ENCODE data around the gene RITA1. TPM values are rescaled to one million over a fixed set of nuclear protein-coding genes. Genes with fewer than 3 reads are reported as not detected.

RITA1 gene
- total and polyA plus RNA-seq, 2 donors (not counting 1 experiment from before 2014, with no cell fraction given) = 8.1 to 17.9 TPM

DNA sequence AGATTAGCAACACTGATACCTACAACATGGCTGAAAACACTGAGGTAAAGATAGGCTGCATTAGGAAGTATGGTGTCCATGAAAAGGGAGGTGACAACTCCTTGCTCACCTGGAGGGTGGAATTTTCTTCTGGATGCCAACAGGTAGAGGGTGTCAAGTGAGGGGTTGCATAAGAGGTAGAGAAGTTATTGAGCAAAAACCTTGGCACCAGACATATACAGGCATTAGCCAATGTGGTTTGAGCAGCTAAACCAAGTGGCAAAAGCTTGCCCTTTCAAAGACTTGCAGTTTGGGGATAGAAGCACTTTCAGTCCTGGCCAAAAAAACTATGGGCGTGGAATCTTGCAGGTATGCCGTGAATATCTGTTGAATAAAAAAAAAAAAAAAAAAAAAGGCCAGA lies 3.8 kb downstream of the RITA1 start:
- Histone ChIP-seq H3K27me3 (replicated peaks in 1 of 4; ENCODE audit: control extremely low read depth in 1 of 4, control insufficient read depth in 3 of 4, insufficient read depth in 4 of 4, low read length in 3 of 4) (no peaks in the 10 kb centered on the region), H4K20me1 (ENCODE audit: control insufficient read depth, insufficient read depth, low read length, poor library complexity, severe bottlenecking) (peaks cover 2% of the 10 kb centered on the region), H2AFZ (ENCODE audit: insufficient read depth, low read depth, low read length, poor library complexity, severe bottlenecking) (no peak overlapping the region), H3K4me1 (ENCODE audit: control insufficient read depth in 2 of 2, insufficient read depth in 2 of 2, low read length in 2 of 2) (peaks cover 16 to 19% of the 10 kb centered on the region in 2 donors), H3K9me3 (ENCODE audit: control extremely low read depth in 1 of 3, control insufficient read depth in 2 of 3, insufficient read depth in 1 of 3, low read length in 2 of 3) (no peaks in the 10 kb centered on the region), H3K4me2 (replicated peaks; ENCODE audit: low read depth, low read length, poor library complexity, severe bottlenecking) (no peak overlapping the region), H3K27ac (ENCODE audit: low read length in 2 of 2) (no peak overlapping the region), H3K79me2 (ENCODE audit: control insufficient read depth, insufficient read depth, low read length) (peaks cover 36% of the 10 kb centered on the region), H3K4me3 (ENCODE audit: control extremely low read depth in 1 of 5, extremely low read depth in 1 of 5, insufficient read depth in 1 of 5, low read depth in 2 of 5, low read length in 4 of 5) (no peak overlapping the region), H3K36me3 (replicated peaks in 1 of 2; ENCODE audit: control extremely low read depth in 1 of 2, control insufficient read depth in 1 of 2, extremely low read depth in 1 of 2, insufficient read depth in 2 of 2, low read length in 1 of 2) (peaks cover 7 to 23% of the 10 kb centered on the region in 2 experiments), H3K9ac (ENCODE audit: low read length) (no peak overlapping the region)
- ChIA-PET POLR2A (interaction anchor here (0.8 kb wide), 1 partner anchor 19 kb away, joined by 5 read pairs; no protein-coding TSS in a partner anchor), CTCF (interaction anchor here (0.6 to 1.1 kb wide), 3 partner anchors 8 to 235 kb away, joined by 3 read pairs; no protein-coding TSS in a partner anchor)
- H3K9me3 Mint-ChIP-seq (ENCODE audit: insufficient read depth) = no peaks in the 10 kb centered on the region
- intact Hi-C loops (cut with micrococcal nuclease) = loop anchor here (5.0 kb wide), 1 partner anchor 207 kb away; no protein-coding TSS in a partner anchor
- WGBS (ENCODE audit: insufficient coverage) = 100% methylated on average over 1 of the region's 2 CpGs
- TF ChIP-seq, protein P1, sequence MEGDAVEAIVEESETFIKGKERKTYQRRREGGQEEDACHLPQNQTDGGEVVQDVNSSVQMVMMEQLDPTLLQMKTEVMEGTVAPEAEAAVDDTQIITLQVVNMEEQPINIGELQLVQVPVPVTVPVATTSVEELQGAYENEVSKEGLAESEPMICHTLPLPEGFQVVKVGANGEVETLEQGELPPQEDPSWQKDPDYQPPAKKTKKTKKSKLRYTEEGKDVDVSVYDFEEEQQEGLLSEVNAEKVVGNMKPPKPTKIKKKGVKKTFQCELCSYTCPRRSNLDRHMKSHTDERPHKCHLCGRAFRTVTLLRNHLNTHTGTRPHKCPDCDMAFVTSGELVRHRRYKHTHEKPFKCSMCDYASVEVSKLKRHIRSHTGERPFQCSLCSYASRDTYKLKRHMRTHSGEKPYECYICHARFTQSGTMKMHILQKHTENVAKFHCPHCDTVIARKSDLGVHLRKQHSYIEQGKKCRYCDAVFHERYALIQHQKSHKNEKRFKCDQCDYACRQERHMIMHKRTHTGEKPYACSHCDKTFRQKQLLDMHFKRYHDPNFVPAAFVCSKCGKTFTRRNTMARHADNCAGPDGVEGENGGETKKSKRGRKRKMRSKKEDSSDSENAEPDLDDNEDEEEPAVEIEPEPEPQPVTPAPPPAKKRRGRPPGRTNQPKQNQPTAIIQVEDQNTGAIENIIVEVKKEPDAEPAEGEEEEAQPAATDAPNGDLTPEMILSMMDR (IDR thresholded peaks at IDR 0.05) = no peak
- no peak for TF ChIP-seq EZH2 (IDR thresholded peaks at IDR 0.05; ENCODE audit: borderline replicate concordance, insufficient read depth, low read depth, low read length, poor library complexity, severe bottlenecking)
- H3K4me1 Mint-ChIP-seq = peaks cover 25% of the 10 kb centered on the region
- ATAC-seq (ENCODE audit: low read depth) = no peak
- no peak overlapping the region for H3K4me3 Mint-ChIP-seq
- H3K27me3 Mint-ChIP-seq = no peaks in the 10 kb centered on the region
- DNase-seq = no peak
- H3K27ac Mint-ChIP-seq = no peak overlapping the region

DNA sequence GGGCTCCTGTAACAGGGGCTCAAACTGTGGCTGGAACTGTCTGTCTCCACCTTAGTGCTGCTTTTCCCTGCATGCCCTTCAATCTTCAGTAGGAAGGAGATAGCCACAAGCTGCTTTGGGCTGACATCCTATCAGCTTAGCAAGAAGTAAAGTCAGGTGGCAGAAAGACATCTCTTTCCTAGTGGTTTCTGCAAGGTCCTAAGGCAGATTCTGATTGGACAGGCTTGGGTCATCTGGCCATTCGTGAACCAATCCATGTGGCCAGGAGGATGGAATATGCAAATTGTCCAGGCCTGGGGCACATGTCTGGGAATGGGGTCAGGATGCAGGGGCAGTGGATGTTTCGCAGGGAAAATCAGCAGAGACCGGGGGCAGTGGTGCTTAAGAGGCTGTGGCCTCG lies 5.2 kb downstream of the RITA1 start:
- POLR2A ChIA-PET = interaction anchor here (0.6 to 0.9 kb wide), 2 partner anchors 40 to 45 kb away, joined by 3 read pairs; no protein-coding TSS in a partner anchor
- Histone ChIP-seq H3K79me2 (ENCODE audit: control insufficient read depth, insufficient read depth, low read length) (peaks cover 24% of the 10 kb centered on the region), H3K27ac (ENCODE audit: low read length in 2 of 2) (no peak overlapping the region), H3K4me3 (ENCODE audit: control extremely low read depth in 1 of 5, extremely low read depth in 1 of 5, insufficient read depth in 1 of 5, low read depth in 2 of 5, low read length in 4 of 5) (no peak overlapping the region), H3K36me3 (replicated peaks in 1 of 2; ENCODE audit: control extremely low read depth in 1 of 2, control insufficient read depth in 1 of 2, extremely low read depth in 1 of 2, insufficient read depth in 2 of 2, low read length in 1 of 2) (peaks cover 7 to 23% of the 10 kb centered on the region in 2 experiments), H3K9ac (ENCODE audit: low read length) (no peak overlapping the region), H3K9me3 (ENCODE audit: control extremely low read depth in 1 of 3, control insufficient read depth in 2 of 3, insufficient read depth in 1 of 3, low read length in 2 of 3) (no peaks in the 10 kb centered on the region), H4K20me1 (ENCODE audit: control insufficient read depth, insufficient read depth, low read length, poor library complexity, severe bottlenecking) (no peaks in the 10 kb centered on the region), H2AFZ (ENCODE audit: insufficient read depth, low read depth, low read length, poor library complexity, severe bottlenecking) (no peak overlapping the region), H3K4me2 (replicated peaks; ENCODE audit: low read depth, low read length, poor library complexity, severe bottlenecking) (no peak overlapping the region), H3K4me1 (ENCODE audit: control insufficient read depth in 2 of 2, insufficient read depth in 2 of 2, low read length in 2 of 2) (peaks cover 14 to 15% of the 10 kb centered on the region in 2 donors), H3K27me3 (replicated peaks in 1 of 4; ENCODE audit: control extremely low read depth in 1 of 4, control insufficient read depth in 3 of 4, insufficient read depth in 4 of 4, low read length in 3 of 4) (no peaks in the 10 kb centered on the region)
- ATAC-seq (ENCODE audit: low read depth) (no peak), DNase-seq (no peak)
- CTCF ChIA-PET = no interaction called here
- Mint-ChIP-seq H3K27me3 (no peaks in the 10 kb centered on the region), H3K4me1 (peaks cover 20% of the 10 kb centered on the region), H3K4me3 (no peak overlapping the region), H3K9me3 (ENCODE audit: insufficient read depth) (no peaks in the 10 kb centered on the region), H3K27ac (no peak overlapping the region)
- no peak for TF ChIP-seq EZH2 (IDR thresholded peaks at IDR 0.05; ENCODE audit: borderline replicate concordance, insufficient read depth, low read depth, low read length, poor library complexity, severe bottlenecking)
- TF ChIP-seq, protein P1 (IDR thresholded peaks at IDR 0.05) = no peak
- intact Hi-C loops (cut with micrococcal nuclease) = loop anchor here (10.0 kb wide), 1 partner anchor 104 kb away; no protein-coding TSS in a partner anchor
- WGBS (ENCODE audit: insufficient coverage) = 100% methylated on average over 2 of the region's 4 CpGs
